Liver (tissue), 9 donors: ENCODE measurements around the gene CCNE1. TPM values are rescaled to one million over a fixed set of nuclear protein-coding genes. Genes with fewer than 3 reads are reported as not detected.
"Not testable (repeated sequence)": the region's sequence is repeated elsewhere in the genome, so short reads cannot be mapped to it uniquely, and the experiment has no call there.

ENCODE experiments used
- DNase-seq: peaks from one replicate; pipeline ENCODE4 v3.0.0-alpha.2; 2017; ENCODE audit warnings: low spot score
- H3K27ac ChIP-seq, 2 donors: one replicate each; pipeline ENCODE4 v1.7.0; 2013; ENCODE audit warnings: inconsistent platforms in 2 of 2, low read length in 2 of 2, control low read depth in 1 of 2, low read depth in 1 of 2, mild to moderate bottlenecking in 1 of 2
- H3K27me3 ChIP-seq, 4 donors: one replicate each; pipeline versions ENCODE4 v1.6.1 to v1.7.0; 2013; ENCODE audit warnings: low read length in 3 of 4, inconsistent platforms in 1 of 4, mild to moderate bottlenecking in 1 of 4, moderate library complexity in 1 of 4; ENCODE audit not compliant: control insufficient read depth in 4 of 4, insufficient read depth in 4 of 4
- H3K36me3 ChIP-seq, 4 donors: one replicate each; pipeline versions ENCODE4 v1.6.1 to v1.7.0; 2013; ENCODE audit warnings: low read length in 3 of 4, mild to moderate bottlenecking in 3 of 4, low read depth in 1 of 4, moderate library complexity in 1 of 4; ENCODE audit not compliant: control insufficient read depth in 4 of 4, insufficient read depth in 3 of 4
- H3K4me1 ChIP-seq, 4 donors: one replicate each; pipeline versions ENCODE4 v1.6.1 to v1.7.0; 2013; ENCODE audit warnings: low read length in 3 of 4, mild to moderate bottlenecking in 3 of 4, moderate library complexity in 1 of 4; ENCODE audit not compliant: control insufficient read depth in 4 of 4, insufficient read depth in 4 of 4
- H3K4me3 ChIP-seq, 3 donors: one replicate each; pipeline versions ENCODE4 v1.6.1 to v1.7.0; 2013; ENCODE audit warnings: low read length in 3 of 3, control low read depth in 1 of 3, low read depth in 1 of 3, mild to moderate bottlenecking in 1 of 3
- H3K9ac ChIP-seq, 2 donors: one replicate each; pipeline ENCODE4 v1.7.0; 2013; ENCODE audit warnings: low read length in 2 of 2, mild to moderate bottlenecking in 2 of 2, moderate library complexity in 2 of 2, control low read depth in 1 of 2, low read depth in 1 of 2
- H3K9me3 ChIP-seq, 4 donors: one replicate each; pipeline versions ENCODE4 v1.6.1 to v1.7.0; 2013; ENCODE audit warnings: low read length in 3 of 4; ENCODE audit not compliant: control insufficient read depth in 4 of 4
- FOXA1 ChIP-seq: IDR thresholded peaks from 2 replicates; pipeline ENCODE4 v1.6.1; 2016; ENCODE audit warnings: antibody characterized with exemption
- GABPA ChIP-seq, 2 donors: IDR thresholded peaks in 1 of 2; conservative IDR thresholded peaks in 1 of 2; 2 replicates each; pipeline ENCODE4 v1.6.1; 2016; ENCODE audit warnings: antibody characterized with exemption in 2 of 2, mild to moderate bottlenecking in 1 of 2, moderate library complexity in 1 of 2
- HNF4A ChIP-seq, 2 donors: conservative IDR thresholded peaks; 2 replicates each; pipeline ENCODE4 v1.6.1; 2016; ENCODE audit warnings: antibody characterized with exemption in 2 of 2, mild to moderate bottlenecking in 2 of 2
- HNF4G ChIP-seq: IDR thresholded peaks from 2 replicates; pipeline ENCODE4 v1.6.1; 2016; ENCODE audit warnings: antibody characterized with exemption
- NR2F2 ChIP-seq: IDR thresholded peaks from 2 replicates; pipeline ENCODE4 v1.6.1; 2016; ENCODE audit warnings: antibody characterized with exemption
- RAD21 ChIP-seq, 2 donors: IDR thresholded peaks; 2 replicates each; pipeline ENCODE4 v1.6.1; 2016; ENCODE audit warnings: antibody characterized with exemption in 2 of 2, mild to moderate bottlenecking in 2 of 2
- TAF1 ChIP-seq: conservative IDR thresholded peaks from 2 replicates; pipeline ENCODE4 v1.6.1; 2016; ENCODE audit warnings: antibody characterized with exemption, mild to moderate bottlenecking
- YY1 ChIP-seq: IDR thresholded peaks from 2 replicates; pipeline ENCODE4 v1.6.1; 2016; ENCODE audit warnings: antibody characterized with exemption, mild to moderate bottlenecking
- WGBS: extraction: QIAGEN DNeasy Blood & Tissue Kit; methylation state at CpG from one replicate; pipeline ENCODE4 v1.1.7; 2013; 5-methylcytosine and 5-hydroxymethylcytosine counted together
- polyA plus RNA-seq, 2 donors: library from polyadenylated mRNA; stranded (reverse) in 1 of 2; unstranded in 1 of 2; fragments of 200-250 nt in 1 of 2; fragments of >200 nt in 1 of 2; fragmentation: Nextera tagmentation in 1 of 2; extraction: Ambion mirVana in 1 of 2; gene quantifications; one replicate each; pipeline versions ENCODE4 v1.2.1 to v1.2.3, GENCODE V29; 2013 to 2015
- total RNA-seq, 2 donors: library from RNA; depleted of rRNA; stranded (reverse); fragments of >200 nt; gene quantifications; one replicate each; pipeline ENCODE4 v1.2.3, GENCODE V29; 2014
- TF ChIP-seq, protein P1 (sequence below): fragments of 150-350 bp; IDR thresholded peaks from 2 replicates; pipeline ENCODE4 v1.5.1; 2017; ENCODE audit warnings: improper control_type of control experiment, low read depth, low read length; ENCODE audit not compliant: missing input control
- TF ChIP-seq, protein P2 (sequence below): IDR thresholded peaks from 2 replicates; pipeline ENCODE4 v1.6.1; 2016; ENCODE audit warnings: antibody characterized with exemption
- TF ChIP-seq, protein P3 (sequence below): IDR thresholded peaks from 2 replicates; pipeline ENCODE4 v1.6.1; 2016; ENCODE audit warnings: antibody characterized with exemption
- TF ChIP-seq, protein P4 (sequence below): IDR thresholded peaks from 2 replicates; pipeline ENCODE4 v1.6.1; 2016; ENCODE audit warnings: antibody characterized with exemption, mild to moderate bottlenecking
- TF ChIP-seq, protein P5 (sequence below): IDR thresholded peaks from 2 replicates; pipeline ENCODE4 v1.6.1; 2016; ENCODE audit warnings: antibody characterized with exemption
- donor health status: healthy.
- donor health status: healthy.
- donor health status: healthy.
- donor health status: healthy.
- donor health status: healthy.

The CCNE1 gene
- total and polyA plus RNA-seq, 4 donors, result 0.32 to 19.5 (median 0.79) TPM

DNA sequence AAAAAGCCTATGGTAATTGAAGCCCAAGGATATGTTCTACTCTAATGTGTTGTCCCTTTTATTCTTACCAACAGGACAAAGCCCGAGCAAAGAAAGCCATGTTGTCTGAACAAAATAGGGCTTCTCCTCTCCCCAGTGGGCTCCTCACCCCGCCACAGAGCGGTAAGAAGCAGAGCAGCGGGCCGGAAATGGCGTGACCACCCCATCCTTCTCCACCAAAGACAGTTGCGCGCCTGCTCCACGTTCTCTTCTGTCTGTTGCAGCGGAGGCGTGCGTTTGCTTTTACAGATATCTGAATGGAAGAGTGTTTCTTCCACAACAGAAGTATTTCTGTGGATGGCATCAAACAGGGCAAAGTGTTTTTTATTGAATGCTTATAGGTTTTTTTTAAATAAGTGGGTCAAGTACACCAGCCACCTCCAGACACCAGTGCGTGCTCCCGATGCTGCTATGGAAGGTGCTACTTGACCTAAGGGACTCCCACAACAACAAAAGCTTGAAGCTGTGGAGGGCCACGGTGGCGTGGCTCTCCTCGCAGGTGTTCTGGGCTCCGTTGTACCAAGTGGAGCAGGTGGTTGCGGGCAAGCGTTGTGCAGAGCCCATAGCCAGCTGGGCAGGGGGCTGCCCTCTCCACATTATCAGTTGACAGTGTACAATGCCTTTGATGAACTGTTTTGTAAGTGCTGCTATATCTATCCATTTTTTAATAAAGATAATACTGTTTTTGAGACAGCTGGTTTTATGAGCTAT, 12.0 kb downstream of the CCNE1 start:
- TF ChIP-seq GABPA (IDR thresholded peaks at IDR 0.05 in 1 of 2, conservative IDR thresholded peaks at IDR 0.05 in 1 of 2) (no peak), RAD21 (IDR thresholded peaks at IDR 0.05) (no peak), NR2F2 (no peak), YY1 (no peak), TAF1 (no peak), HNF4G (no peak), FOXA1 (no peak), HNF4A (conservative IDR thresholded peaks at IDR 0.05) (no peak)
- TF ChIP-seq, protein P1, sequence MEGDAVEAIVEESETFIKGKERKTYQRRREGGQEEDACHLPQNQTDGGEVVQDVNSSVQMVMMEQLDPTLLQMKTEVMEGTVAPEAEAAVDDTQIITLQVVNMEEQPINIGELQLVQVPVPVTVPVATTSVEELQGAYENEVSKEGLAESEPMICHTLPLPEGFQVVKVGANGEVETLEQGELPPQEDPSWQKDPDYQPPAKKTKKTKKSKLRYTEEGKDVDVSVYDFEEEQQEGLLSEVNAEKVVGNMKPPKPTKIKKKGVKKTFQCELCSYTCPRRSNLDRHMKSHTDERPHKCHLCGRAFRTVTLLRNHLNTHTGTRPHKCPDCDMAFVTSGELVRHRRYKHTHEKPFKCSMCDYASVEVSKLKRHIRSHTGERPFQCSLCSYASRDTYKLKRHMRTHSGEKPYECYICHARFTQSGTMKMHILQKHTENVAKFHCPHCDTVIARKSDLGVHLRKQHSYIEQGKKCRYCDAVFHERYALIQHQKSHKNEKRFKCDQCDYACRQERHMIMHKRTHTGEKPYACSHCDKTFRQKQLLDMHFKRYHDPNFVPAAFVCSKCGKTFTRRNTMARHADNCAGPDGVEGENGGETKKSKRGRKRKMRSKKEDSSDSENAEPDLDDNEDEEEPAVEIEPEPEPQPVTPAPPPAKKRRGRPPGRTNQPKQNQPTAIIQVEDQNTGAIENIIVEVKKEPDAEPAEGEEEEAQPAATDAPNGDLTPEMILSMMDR, result no peak
- TF ChIP-seq, protein P2, sequence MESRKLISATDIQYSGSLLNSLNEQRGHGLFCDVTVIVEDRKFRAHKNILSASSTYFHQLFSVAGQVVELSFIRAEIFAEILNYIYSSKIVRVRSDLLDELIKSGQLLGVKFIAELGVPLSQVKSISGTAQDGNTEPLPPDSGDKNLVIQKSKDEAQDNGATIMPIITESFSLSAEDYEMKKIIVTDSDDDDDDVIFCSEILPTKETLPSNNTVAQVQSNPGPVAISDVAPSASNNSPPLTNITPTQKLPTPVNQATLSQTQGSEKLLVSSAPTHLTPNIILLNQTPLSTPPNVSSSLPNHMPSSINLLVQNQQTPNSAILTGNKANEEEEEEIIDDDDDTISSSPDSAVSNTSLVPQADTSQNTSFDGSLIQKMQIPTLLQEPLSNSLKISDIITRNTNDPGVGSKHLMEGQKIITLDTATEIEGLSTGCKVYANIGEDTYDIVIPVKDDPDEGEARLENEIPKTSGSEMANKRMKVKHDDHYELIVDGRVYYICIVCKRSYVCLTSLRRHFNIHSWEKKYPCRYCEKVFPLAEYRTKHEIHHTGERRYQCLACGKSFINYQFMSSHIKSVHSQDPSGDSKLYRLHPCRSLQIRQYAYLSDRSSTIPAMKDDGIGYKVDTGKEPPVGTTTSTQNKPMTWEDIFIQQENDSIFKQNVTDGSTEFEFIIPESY, result no peak
- TF ChIP-seq, protein P3, sequence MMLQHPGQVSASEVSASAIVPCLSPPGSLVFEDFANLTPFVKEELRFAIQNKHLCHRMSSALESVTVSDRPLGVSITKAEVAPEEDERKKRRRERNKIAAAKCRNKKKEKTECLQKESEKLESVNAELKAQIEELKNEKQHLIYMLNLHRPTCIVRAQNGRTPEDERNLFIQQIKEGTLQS, result no peak
- no peaks in the 10 kb centered on the region for H3K9me3 ChIP-seq
- 94% methylated on average over 20 of the region's 20 CpGs for WGBS
- no peaks in the 10 kb centered on the region for H3K36me3 ChIP-seq
- no peaks in the 10 kb centered on the region for H3K4me1 ChIP-seq
- DNase-seq, result no peak
- no peak overlapping the region for H3K27ac ChIP-seq
- H3K9ac ChIP-seq, result no peak overlapping the region
- no peaks in the 10 kb centered on the region for H3K27me3 ChIP-seq
- H3K4me3 ChIP-seq, result no peak overlapping the region

DNA sequence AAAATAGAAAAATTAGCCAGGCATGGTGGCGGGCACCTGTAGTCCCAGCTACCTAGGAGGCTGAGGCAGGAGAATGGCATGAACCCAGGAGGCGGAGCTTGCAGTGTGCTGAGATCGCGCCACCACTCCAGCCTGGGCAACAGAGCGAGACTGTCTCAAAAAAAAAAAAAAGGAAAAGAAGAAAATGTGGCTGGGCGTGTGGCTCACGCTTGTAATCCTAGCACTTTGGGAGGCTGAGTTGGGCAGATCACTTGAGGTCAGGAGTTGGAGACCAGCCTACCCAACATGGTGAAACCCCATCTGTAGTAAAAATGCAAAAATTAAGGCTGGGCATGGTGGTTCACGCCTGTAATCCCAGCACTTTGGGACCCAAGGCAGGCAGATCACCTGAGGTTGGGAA, 13.5 kb downstream of the CCNE1 start:
- 95% methylated on average over 8 of the region's 8 CpGs for WGBS
- not testable (repeated sequence) for H3K4me3 ChIP-seq, H3K9me3 ChIP-seq, H3K9ac ChIP-seq, H3K27ac ChIP-seq, DNase-seq, H3K4me1 ChIP-seq, H3K36me3 ChIP-seq, H3K27me3 ChIP-seq

DNA sequence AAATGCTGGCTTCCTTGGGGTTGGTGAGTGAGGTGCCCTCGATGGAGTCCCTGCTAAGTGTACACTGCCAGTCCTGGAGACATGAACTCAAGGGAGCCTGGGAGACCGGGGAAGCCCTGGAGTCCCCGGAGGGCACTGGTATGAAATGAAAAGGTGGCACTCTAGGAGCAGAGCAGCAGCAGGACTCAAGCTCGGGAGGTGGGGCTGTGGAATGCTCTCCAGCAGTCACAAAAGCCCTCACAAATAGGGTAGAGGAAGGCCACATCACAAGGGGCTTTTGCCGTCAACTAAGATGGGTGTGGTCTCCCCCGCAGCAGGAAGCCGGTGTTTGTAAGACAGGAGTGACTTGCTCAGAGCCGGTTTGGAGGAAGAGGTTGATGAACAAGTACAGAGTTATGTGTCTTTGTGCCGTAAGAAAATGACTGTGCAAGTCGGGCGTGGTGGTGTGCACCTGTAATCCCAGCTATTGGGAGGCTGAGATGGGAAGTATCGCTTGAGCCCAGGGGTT, 19.3 kb downstream of the CCNE1 start:
- no peak for DNase-seq
- no peak overlapping the region for H3K9ac ChIP-seq
- 54% methylated on average over 12 of the region's 12 CpGs for WGBS

More for the DNA sequence above, 19.3 kb downstream of the CCNE1 start:
- H3K27ac ChIP-seq, result no peak overlapping the region
- H3K27me3 ChIP-seq, result no peaks in the 10 kb centered on the region
- H3K4me1 ChIP-seq, result no peaks in the 10 kb centered on the region
- H3K9me3 ChIP-seq, result no peaks in the 10 kb centered on the region
- no peaks in the 10 kb centered on the region for H3K36me3 ChIP-seq
- TF ChIP-seq, protein P2, result no peak
- TF ChIP-seq, protein P4, sequence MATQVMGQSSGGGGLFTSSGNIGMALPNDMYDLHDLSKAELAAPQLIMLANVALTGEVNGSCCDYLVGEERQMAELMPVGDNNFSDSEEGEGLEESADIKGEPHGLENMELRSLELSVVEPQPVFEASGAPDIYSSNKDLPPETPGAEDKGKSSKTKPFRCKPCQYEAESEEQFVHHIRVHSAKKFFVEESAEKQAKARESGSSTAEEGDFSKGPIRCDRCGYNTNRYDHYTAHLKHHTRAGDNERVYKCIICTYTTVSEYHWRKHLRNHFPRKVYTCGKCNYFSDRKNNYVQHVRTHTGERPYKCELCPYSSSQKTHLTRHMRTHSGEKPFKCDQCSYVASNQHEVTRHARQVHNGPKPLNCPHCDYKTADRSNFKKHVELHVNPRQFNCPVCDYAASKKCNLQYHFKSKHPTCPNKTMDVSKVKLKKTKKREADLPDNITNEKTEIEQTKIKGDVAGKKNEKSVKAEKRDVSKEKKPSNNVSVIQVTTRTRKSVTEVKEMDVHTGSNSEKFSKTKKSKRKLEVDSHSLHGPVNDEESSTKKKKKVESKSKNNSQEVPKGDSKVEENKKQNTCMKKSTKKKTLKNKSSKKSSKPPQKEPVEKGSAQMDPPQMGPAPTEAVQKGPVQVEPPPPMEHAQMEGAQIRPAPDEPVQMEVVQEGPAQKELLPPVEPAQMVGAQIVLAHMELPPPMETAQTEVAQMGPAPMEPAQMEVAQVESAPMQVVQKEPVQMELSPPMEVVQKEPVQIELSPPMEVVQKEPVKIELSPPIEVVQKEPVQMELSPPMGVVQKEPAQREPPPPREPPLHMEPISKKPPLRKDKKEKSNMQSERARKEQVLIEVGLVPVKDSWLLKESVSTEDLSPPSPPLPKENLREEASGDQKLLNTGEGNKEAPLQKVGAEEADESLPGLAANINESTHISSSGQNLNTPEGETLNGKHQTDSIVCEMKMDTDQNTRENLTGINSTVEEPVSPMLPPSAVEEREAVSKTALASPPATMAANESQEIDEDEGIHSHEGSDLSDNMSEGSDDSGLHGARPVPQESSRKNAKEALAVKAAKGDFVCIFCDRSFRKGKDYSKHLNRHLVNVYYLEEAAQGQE, result no peak
- TF ChIP-seq GABPA (IDR thresholded peaks at IDR 0.05 in 1 of 2, conservative IDR thresholded peaks at IDR 0.05 in 1 of 2), result no peak
- no peak for TF ChIP-seq YY1
- TF ChIP-seq, protein P5, sequence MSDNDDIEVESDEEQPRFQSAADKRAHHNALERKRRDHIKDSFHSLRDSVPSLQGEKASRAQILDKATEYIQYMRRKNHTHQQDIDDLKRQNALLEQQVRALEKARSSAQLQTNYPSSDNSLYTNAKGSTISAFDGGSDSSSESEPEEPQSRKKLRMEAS, result no peak
- H3K4me3 ChIP-seq, result no peak overlapping the region
